Esophagus muscularis mucosa (tissue), 3 donors: ENCODE measurements around the gene SUPV3L1.

ENCODE experiments used
- CTCF ChIP-seq, 3 experiments: fragments of 200-600 bp in 2 of 3; fragments of 450-650 bp in 1 of 3; sonication (generic) in 2 of 3; IDR thresholded peaks; one replicate each; pipeline ENCODE4 v1.5.1; 2017 to 2019; ENCODE audit warnings: antibody characterized with exemption in 3 of 3, mild to moderate bottlenecking in 2 of 3, moderate library complexity in 1 of 3
- POLR2AphosphoS5 ChIP-seq, 2 donors: sonication (generic); formaldehyde crosslinking; IDR thresholded peaks; one replicate each; pipeline ENCODE4 v1.6.1; 2017; ENCODE audit warnings: antibody characterized with exemption in 2 of 2

DNA sequence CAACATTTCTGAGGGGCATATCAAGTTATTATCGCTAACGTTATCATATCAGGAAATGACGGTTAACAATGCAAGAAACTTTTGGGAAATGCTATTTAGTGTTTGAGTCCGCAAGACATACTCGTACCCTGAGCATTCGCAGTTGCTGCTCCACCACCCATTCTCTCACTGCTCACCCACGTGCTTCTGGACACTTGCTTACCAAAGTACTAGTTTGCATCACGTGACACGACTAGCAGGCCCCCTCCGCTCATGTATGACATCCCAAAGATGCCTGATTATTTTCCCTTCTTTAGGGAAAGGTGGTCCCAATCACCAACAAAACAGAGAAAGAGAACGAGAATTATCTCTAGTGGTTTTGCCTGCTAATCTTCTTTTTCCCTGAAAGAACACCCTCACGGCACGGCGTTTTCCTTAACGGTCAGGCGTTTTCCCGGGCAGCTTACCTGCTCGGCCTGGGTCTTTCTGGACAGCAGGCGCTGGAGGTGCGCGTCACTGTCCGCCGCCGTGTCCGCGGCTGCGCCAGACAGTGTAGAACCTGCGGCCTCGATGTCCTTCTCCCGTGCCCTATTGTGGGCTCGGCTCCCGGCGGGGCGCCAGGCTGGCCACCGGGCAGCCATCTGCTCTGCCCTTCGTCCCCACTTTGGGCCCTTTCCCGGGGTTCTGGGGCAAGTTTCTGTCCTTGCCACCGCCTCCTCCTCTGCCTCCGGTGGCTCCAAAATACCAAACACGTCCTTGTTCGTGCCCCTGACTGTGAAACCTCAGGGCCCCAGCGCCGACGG lies at the start of gene SUPV3L1:
- peak; percentile 92 to 95 for TF ChIP-seq POLR2AphosphoS5 (IDR thresholded peaks at IDR 0.05)
- peak in 1 of 3 experiments; percentile 19 for TF ChIP-seq CTCF (IDR thresholded peaks at IDR 0.05)
